ENCODE measurements around the gene ZNF780A. TPM values are rescaled to one million over a fixed set of nuclear protein-coding genes. Genes with fewer than 3 reads are reported as not detected.
A peak's percentile ranks its signal among the peaks of the same experiment; 100 is the strongest.

ZNF780A gene
- total and polyA plus RNA-seq, 2 of the 13 experiments (the other 11 are each of a cell fraction or from before 2014, with no cell fraction given), result 13.5 to 22.7 TPM

DNA sequence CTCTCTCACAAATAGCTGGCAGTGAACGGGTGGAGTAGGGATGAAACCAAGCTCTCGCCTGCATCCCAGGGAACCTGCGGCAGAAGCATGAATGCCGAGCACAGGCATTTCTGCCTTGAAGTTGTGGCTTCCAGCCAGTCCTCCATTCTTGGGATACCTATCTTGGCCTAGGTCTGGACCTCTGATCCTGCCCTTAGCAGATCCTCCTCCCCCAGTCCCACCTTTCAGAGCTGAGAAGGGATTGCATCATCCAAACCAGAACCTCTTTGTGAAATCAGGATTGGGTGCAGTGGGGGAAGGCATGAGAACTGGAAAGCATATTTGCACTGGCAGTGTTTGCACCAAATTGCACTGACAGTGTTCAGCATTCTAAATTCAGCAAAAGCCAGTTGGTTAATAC lies 5.8 kb downstream of the ZNF780A start (continued):
- TF ChIP-seq, protein P1, sequence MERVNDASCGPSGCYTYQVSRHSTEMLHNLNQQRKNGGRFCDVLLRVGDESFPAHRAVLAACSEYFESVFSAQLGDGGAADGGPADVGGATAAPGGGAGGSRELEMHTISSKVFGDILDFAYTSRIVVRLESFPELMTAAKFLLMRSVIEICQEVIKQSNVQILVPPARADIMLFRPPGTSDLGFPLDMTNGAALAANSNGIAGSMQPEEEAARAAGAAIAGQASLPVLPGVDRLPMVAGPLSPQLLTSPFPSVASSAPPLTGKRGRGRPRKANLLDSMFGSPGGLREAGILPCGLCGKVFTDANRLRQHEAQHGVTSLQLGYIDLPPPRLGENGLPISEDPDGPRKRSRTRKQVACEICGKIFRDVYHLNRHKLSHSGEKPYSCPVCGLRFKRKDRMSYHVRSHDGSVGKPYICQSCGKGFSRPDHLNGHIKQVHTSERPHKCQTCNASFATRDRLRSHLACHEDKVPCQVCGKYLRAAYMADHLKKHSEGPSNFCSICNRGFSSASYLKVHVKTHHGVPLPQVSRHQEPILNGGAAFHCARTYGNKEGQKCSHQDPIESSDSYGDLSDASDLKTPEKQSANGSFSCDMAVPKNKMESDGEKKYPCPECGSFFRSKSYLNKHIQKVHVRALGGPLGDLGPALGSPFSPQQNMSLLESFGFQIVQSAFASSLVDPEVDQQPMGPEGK (CRISPR knock-in tag; IDR thresholded peaks at IDR 0.05), result peak; percentile 75
- TF ChIP-seq RARA (CRISPR knock-in tag; IDR thresholded peaks at IDR 0.05) (peak; percentile 44; the same call in 1 of the 2 replicates), ZNF549 (CRISPR knock-in tag; IDR thresholded peaks at IDR 0.05) (no peak), KDM2A (CRISPR knock-in tag; IDR thresholded peaks at IDR 0.05; ENCODE audit: borderline replicate concordance, low read depth) (no peak), NFATC3 (CRISPR knock-in tag; IDR thresholded peaks at IDR 0.05) (no peak), CBX2 (IDR thresholded peaks at IDR 0.05; ENCODE audit: low read depth, low read length) (no peak), CBX2 (CRISPR knock-in tag; IDR thresholded peaks at IDR 0.05; ENCODE audit: low read depth) (no peak), SALL1 (CRISPR knock-in tag; IDR thresholded peaks at IDR 0.05) (peak; percentile 76), FOSL1 (CRISPR knock-in tag; IDR thresholded peaks at IDR 0.05; ENCODE audit: borderline replicate concordance) (no peak), ESRRA (CRISPR knock-in tag; IDR thresholded peaks at IDR 0.05; ENCODE audit: low read depth) (no peak), SALL2 (CRISPR knock-in tag; IDR thresholded peaks at IDR 0.05) (no peak), ZNF232 (CRISPR knock-in tag; IDR thresholded peaks at IDR 0.05; ENCODE audit: borderline replicate concordance) (no peak), SKI (IDR thresholded peaks at IDR 0.05; ENCODE audit: partially characterized antibody) (no peak), ZBTB1 (CRISPR knock-in tag; IDR thresholded peaks at IDR 0.05; ENCODE audit: borderline replicate concordance) (no peak), SNAPC5 (CRISPR knock-in tag; IDR thresholded peaks at IDR 0.05; ENCODE audit: borderline replicate concordance) (no peak), ZNF207 (IDR thresholded peaks at IDR 0.05; ENCODE audit: borderline replicate concordance) (no peak), SNAI1 (CRISPR knock-in tag; IDR thresholded peaks at IDR 0.05; ENCODE audit: borderline replicate concordance) (no peak), HNF4G (IDR thresholded peaks at IDR 0.05; ENCODE audit: borderline replicate concordance, low read depth, low read length) (peak; percentile 34; the same call in 1 of the 2 replicates), HNF4G (CRISPR knock-in tag; IDR thresholded peaks at IDR 0.05; ENCODE audit: borderline replicate concordance, low read depth) (no peak), ZNF224 (CRISPR knock-in tag; IDR thresholded peaks at IDR 0.05) (no peak), SOX13 (IDR thresholded peaks at IDR 0.05) (no peak), SOX13 (CRISPR knock-in tag; conservative IDR thresholded peaks at IDR 0.05 in 1 of 2, IDR thresholded peaks at IDR 0.05 in 1 of 2) (peak in 1 of 2 experiments; percentile 61; a peak in 2 of 4 replicates)
- TF ChIP-seq, protein P2, sequence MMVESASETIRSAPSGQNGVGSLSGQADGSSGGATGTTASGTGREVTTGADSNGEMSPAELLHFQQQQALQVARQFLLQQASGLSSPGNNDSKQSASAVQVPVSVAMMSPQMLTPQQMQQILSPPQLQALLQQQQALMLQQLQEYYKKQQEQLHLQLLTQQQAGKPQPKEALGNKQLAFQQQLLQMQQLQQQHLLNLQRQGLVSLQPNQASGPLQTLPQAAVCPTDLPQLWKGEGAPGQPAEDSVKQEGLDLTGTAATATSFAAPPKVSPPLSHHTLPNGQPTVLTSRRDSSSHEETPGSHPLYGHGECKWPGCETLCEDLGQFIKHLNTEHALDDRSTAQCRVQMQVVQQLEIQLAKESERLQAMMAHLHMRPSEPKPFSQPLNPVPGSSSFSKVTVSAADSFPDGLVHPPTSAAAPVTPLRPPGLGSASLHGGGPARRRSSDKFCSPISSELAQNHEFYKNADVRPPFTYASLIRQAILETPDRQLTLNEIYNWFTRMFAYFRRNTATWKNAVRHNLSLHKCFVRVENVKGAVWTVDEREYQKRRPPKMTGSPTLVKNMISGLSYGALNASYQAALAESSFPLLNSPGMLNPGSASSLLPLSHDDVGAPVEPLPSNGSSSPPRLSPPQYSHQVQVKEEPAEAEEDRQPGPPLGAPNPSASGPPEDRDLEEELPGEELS (CRISPR knock-in tag; IDR thresholded peaks at IDR 0.05), result peak; percentile 67
- TF ChIP-seq, protein P3, sequence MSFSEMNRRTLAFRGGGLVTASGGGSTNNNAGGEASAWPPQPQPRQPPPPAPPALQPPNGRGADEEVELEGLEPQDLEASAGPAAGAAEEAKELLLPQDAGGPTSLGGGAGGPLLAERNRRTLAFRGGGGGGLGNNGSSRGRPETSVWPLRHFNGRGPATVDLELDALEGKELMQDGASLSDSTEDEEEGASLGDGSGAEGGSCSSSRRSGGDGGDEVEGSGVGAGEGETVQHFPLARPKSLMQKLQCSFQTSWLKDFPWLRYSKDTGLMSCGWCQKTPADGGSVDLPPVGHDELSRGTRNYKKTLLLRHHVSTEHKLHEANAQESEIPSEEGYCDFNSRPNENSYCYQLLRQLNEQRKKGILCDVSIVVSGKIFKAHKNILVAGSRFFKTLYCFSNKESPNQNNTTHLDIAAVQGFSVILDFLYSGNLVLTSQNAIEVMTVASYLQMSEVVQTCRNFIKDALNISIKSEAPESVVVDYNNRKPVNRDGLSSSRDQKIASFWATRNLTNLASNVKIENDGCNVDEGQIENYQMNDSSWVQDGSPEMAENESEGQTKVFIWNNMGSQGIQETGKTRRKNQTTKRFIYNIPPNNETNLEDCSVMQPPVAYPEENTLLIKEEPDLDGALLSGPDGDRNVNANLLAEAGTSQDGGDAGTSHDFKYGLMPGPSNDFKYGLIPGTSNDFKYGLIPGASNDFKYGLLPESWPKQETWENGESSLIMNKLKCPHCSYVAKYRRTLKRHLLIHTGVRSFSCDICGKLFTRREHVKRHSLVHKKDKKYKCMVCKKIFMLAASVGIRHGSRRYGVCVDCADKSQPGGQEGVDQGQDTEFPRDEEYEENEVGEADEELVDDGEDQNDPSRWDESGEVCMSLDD (CRISPR knock-in tag; IDR thresholded peaks at IDR 0.05; ENCODE audit: borderline replicate concordance), result no peak
